Measurements from ENCODE around the gene RAB5B. TPM values are rescaled to one million over a fixed set of nuclear protein-coding genes. Genes with fewer than 3 reads are reported as not detected.

Gene RAB5B
- total RNA-seq, 1 donor from 2014 or later = 30.8 TPM

- Histone ChIP-seq H3K27me3 (ENCODE audit: control insufficient read depth, insufficient read depth, low read length) (no peaks in the 10 kb centered on the region), H3K4me3 (ENCODE audit: low read depth, low read length) (no peak overlapping the region), H3K36me3 (ENCODE audit: control insufficient read depth, insufficient read depth, low read length) (peaks cover 37% of the 10 kb centered on the region)
- peak; percentile 61 for DNase-seq (ENCODE audit: low read depth)
- TF ChIP-seq CTCF (IDR thresholded peaks at IDR 0.05; ENCODE audit: insufficient read depth, low read length, severe bottlenecking) = no peak
- no peak for FAIRE-seq
These were observed 34.9 kb upstream of the RAB5B start for GRCh38 chr12:55938826-55939501.

- H3K4me3 ChIP-seq (ENCODE audit: low read depth, low read length) = no peak overlapping the region
- peaks cover 39% of the 10 kb centered on the region for H3K36me3 ChIP-seq (ENCODE audit: control insufficient read depth, insufficient read depth, low read length)
- no peaks in the 10 kb centered on the region for H3K27me3 ChIP-seq (ENCODE audit: control insufficient read depth, insufficient read depth, low read length)
- DNase-seq (ENCODE audit: low read depth) (peak; percentile 84), FAIRE-seq (no peak)
- peak; percentile 96 for TF ChIP-seq CTCF (IDR thresholded peaks at IDR 0.05; ENCODE audit: insufficient read depth, low read length, severe bottlenecking)
These were observed 33.7 kb upstream of the RAB5B start for GRCh38 chr12:55940065-55940732.

- FAIRE-seq = no peak
- no peak for TF ChIP-seq CTCF (IDR thresholded peaks at IDR 0.05; ENCODE audit: insufficient read depth, low read length, severe bottlenecking)
- no peak for DNase-seq (ENCODE audit: low read depth)
- Histone ChIP-seq H3K27me3 (ENCODE audit: control insufficient read depth, insufficient read depth, low read length) (no peaks in the 10 kb centered on the region), H3K4me3 (ENCODE audit: low read depth, low read length) (no peak overlapping the region), H3K36me3 (ENCODE audit: control insufficient read depth, insufficient read depth, low read length) (peaks cover 40% of the 10 kb centered on the region)
These were observed 31.8 kb upstream of the RAB5B start for GRCh38 chr12:55942055-55942454.

- Histone ChIP-seq H3K27me3 (ENCODE audit: control insufficient read depth, insufficient read depth, low read length) (no peaks in the 10 kb centered on the region), H3K4me3 (ENCODE audit: low read depth, low read length) (no peak overlapping the region), H3K36me3 (ENCODE audit: control insufficient read depth, insufficient read depth, low read length) (peaks cover 39% of the 10 kb centered on the region)
- no peak for TF ChIP-seq CTCF (IDR thresholded peaks at IDR 0.05; ENCODE audit: insufficient read depth, low read length, severe bottlenecking)
- FAIRE-seq (no peak), DNase-seq (ENCODE audit: low read depth) (no peak)
These were observed 31.2 kb upstream of the RAB5B start for GRCh38 chr12:55942577-55943136.

- peaks cover 30% of the 10 kb centered on the region for H3K36me3 ChIP-seq (ENCODE audit: control insufficient read depth, insufficient read depth, low read length)
- no peak for DNase-seq (ENCODE audit: low read depth)
- no peak for TF ChIP-seq CTCF (IDR thresholded peaks at IDR 0.05; ENCODE audit: insufficient read depth, low read length, severe bottlenecking)
- no peak for FAIRE-seq
- H3K27me3 ChIP-seq (ENCODE audit: control insufficient read depth, insufficient read depth, low read length) = no peaks in the 10 kb centered on the region
- no peak overlapping the region for H3K4me3 ChIP-seq (ENCODE audit: low read depth, low read length)
These were observed 27.3 kb upstream of the RAB5B start for GRCh38 chr12:55946553-55946952.

All from bronchial epithelial cell (primary cell).